ENCODE data around the gene RNASEH2A. TPM values are rescaled to one million over a fixed set of nuclear protein-coding genes. Genes with fewer than 3 reads are reported as not detected.
A peak's percentile ranks its signal among the peaks of the same experiment; 100 is the strongest.

The RNASEH2A gene
- total and polyA plus RNA-seq, 2 of the 13 experiments (the other 11 are each of a cell fraction or from before 2014, with no cell fraction given), result 25.1 to 35.8 TPM

- TF ChIP-seq CHD2 (IDR thresholded peaks at IDR 0.05; ENCODE audit: low read depth, low read length) (no peak), SCMH1 (CRISPR knock-in tag; IDR thresholded peaks at IDR 0.05; ENCODE audit: borderline replicate concordance) (no peak), ZNF577 (CRISPR knock-in tag; IDR thresholded peaks at IDR 0.05; ENCODE audit: borderline replicate concordance, low read depth) (no peak), ZNF329 (CRISPR knock-in tag; IDR thresholded peaks at IDR 0.05; ENCODE audit: low read depth) (0 out of 2 replicates have a peak, but pooled peaks have one; percentile 40), ZNF768 (CRISPR knock-in tag; IDR thresholded peaks at IDR 0.05) (no peak), ZNF431 (CRISPR knock-in tag; IDR thresholded peaks at IDR 0.05; ENCODE audit: borderline replicate concordance, low read depth) (no peak), ZNF441 (CRISPR knock-in tag; IDR thresholded peaks at IDR 0.05; ENCODE audit: borderline replicate concordance) (no peak), FOXP4 (CRISPR knock-in tag; IDR thresholded peaks at IDR 0.05) (peak; percentile 35; the same call in 1 of the 2 replicates), KLF9 (CRISPR knock-in tag; IDR thresholded peaks at IDR 0.05; ENCODE audit: low read depth) (no peak), ZNF234 (CRISPR knock-in tag; conservative IDR thresholded peaks at IDR 0.05) (no peak), ISL2 (CRISPR knock-in tag; IDR thresholded peaks at IDR 0.05) (no peak), ZNF710 (CRISPR knock-in tag; IDR thresholded peaks at IDR 0.05; ENCODE audit: borderline replicate concordance) (no peak), RXRA (CRISPR knock-in tag; IDR thresholded peaks at IDR 0.05) (peak; percentile 75; the same call in 1 of the 2 replicates), NR2C2 (CRISPR knock-in tag; IDR thresholded peaks at IDR 0.05; ENCODE audit: borderline replicate concordance) (no peak), ZNF691 (CRISPR knock-in tag; IDR thresholded peaks at IDR 0.05; ENCODE audit: borderline replicate concordance, low read depth) (no peak), CAMTA2 (CRISPR knock-in tag; IDR thresholded peaks at IDR 0.05; ENCODE audit: borderline replicate concordance) (no peak), ZNF547 (CRISPR knock-in tag; IDR thresholded peaks at IDR 0.05) (no peak), TBX2 (CRISPR knock-in tag; IDR thresholded peaks at IDR 0.05; ENCODE audit: borderline replicate concordance) (peak; percentile 46; the same call in 1 of the 2 replicates), ZNF317 (CRISPR knock-in tag; IDR thresholded peaks at IDR 0.05) (0 out of 2 replicates have a peak, but pooled peaks have one; percentile 18), ZGPAT (CRISPR knock-in tag; IDR thresholded peaks at IDR 0.05) (no peak), ZNF816 (CRISPR knock-in tag; IDR thresholded peaks at IDR 0.05; ENCODE audit: borderline replicate concordance) (no peak), ZSCAN30 (CRISPR knock-in tag; IDR thresholded peaks at IDR 0.05) (no peak)
Observed at GRCh38 chr19:12783849-12784393, 22.5 kb upstream of the RNASEH2A start (continued).
